HL-60/S4 treated with retinoic acid at 250 ng/mL for 4 days and 3 days (cell line): ENCODE results near the gene PPFIA1.

Experiments used
- in situ Hi-C: fragments of 300-500 bp; cut with MboI; formaldehyde crosslinking; loops from 2 replicates; pipeline ENCODE4 v1.7.0; 2022; ENCODE audit warnings: low sequenced_read_pairs

The PPFIA1 gene

DNA sequence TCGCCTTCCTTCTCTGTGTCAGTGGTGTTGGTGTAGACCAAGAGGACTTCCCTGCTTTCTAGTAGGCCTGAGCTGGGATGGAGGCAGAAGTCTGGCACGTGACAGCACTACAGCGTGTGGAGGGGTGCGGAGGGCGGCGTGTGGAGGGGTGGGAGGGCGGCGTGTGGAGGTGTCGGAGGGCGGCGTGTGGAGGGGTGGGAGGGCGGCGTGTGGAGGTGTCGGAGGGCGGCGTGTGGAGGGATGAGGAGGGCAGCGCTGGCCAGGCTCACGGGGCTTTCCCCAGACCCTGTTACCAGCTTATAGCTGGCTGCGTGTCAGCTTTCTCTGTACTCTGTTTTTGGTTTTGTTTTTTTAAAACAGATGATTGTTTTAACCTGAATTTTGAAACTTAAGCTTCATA, 82.1 kb downstream of the PPFIA1 start:
- in situ Hi-C loops = no loop called here

DNA sequence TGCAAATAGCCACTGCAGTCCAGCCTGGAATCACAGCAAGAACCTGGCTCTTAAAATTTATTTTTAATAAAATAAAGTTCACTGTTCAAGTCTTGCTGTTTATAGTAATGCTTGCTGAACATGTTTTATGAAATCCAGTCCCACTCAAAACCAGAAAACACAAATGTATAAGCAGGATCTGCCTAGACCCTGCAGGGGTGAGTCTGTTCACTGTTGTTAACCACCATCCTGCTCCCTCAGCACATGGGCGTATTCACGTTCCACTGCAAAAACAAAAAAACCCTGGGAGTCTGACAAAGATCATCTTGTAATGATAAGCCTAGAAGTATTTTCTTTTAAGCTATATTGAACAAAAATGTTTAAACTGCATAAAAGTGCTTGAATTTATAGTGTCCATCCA, 82.8 kb downstream of the PPFIA1 start:
- in situ Hi-C loops = no loop called here

DNA sequence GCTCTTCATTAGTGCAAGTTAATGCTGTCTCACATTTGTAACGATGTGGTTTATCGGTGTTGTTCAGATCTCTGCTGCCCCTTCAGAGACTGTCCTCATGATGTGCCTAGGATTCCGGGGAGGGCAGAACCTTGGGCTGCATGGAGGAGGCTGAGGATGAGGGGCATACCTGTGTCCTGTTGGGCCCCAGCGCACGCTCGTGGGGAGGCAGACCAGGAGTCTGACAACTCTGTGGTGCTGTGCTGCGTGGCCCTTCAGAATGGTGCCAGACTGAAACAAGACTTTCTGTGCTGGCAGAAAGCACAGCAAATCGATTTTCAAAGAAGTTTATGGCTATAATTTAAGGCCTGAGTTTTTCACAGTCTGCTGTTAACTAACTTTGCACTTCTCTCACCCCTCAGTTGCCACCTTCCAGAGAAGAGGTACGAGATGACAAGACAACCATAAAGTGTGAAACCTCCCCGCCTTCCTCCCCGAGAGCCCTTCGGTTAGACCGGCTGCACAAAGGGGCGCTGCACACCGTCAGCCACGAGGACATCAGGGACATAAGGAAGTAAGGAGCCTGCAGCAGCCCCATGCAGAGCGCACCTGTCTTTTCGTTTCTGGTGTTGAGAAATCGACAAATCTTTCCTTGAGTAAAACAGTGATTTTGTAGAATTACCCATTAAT, 83.5 kb downstream of the PPFIA1 start:
- in situ Hi-C loops = no loop called here

DNA sequence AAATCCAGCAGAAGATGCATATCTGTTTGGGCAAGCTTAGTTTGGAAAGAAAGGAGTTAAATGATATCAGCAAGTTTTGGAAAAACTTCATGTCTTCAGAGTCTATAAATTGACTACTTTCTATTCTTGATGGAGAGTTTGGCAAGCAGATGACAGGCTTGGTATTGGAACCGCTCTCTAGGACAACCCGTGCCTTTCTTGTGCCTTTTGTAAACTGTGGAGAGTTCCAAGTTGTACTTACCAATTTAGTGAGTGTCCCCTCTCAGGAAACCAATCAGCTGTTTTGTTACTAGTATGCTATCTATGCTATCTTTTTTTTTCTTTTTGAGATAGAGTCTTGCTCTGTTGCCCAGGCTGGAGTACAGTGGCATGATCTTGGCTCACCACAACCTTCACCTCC, 84.1 kb downstream of the PPFIA1 start:
- in situ Hi-C loops = no loop called here

DNA sequence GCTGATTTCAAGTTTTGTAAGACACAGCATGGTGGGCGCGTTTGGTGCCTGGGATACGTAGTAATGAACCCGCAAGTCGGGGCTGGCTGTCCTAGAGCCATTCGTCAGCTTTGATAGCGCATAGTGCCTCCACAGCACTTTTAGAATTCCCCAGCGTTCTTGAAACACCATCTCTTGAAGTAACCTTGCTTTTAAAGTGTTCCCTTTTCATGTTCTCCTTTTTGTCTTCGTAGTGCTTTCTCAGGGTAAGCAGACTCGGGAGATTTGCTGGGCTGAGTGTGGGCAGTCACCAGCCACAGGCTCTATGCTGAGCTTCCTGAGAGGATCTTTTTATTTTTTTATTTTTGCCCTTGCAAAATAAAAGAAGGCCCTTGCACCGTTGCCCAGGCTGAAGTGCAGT, 88.3 kb downstream of the PPFIA1 start:
- in situ Hi-C loops = no loop called here

DNA sequence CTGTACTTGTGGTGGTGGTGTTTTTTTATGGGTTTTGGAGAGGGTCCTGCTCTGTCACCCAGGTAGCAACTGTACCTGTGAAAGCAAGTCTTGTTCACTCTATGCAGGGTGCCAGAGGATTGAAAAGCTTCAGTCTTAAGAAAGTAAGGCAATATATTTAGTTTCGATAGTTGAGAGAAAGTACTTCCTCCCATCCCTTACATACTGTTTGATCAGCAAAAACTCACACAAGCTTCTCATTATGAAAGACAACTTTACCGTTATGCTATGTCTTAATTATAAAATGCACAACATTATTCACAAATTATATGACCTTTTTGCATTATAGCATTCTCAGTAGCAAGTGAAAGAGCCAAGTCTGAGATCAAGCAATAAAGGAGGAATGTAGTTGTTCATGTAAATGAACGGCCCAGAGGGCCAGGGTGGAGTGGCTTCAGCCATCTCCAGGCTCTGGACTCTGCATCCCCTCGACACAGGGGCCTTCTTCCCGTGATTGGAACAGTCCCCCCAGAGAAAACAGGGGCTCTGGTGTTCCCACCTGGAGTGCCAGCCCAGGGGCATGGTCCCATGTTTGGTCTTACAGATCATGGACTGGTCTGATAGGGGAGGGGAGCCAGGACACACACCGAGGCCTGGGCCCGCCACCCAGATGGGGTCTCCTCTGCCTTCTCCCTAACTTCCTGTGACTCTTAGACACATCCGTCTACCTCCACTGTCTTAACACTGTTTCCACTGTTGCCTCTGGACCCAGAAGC, 89.1 kb downstream of the PPFIA1 start:
- in situ Hi-C loops = no loop called here

DNA sequence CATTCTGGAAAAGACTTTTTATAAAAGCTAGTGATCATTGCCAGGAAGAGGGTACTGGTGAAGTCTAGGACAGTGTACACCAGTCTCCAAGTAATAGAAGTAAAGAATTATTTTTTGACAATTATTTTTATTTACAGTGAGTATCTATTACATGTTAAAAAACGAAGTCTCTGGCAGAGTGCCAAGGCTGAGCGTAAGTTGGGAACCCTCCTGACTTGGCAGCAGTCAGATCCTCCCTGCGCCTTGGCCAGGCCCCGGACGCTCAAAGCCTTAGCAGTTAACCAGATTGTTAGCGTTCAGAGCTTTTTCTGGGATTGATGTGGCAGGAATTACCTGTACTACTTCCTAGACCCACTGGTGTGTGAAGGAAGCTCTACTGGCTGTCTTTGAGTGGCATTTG, 89.7 kb downstream of the PPFIA1 start:
- in situ Hi-C loops = no loop called here

DNA sequence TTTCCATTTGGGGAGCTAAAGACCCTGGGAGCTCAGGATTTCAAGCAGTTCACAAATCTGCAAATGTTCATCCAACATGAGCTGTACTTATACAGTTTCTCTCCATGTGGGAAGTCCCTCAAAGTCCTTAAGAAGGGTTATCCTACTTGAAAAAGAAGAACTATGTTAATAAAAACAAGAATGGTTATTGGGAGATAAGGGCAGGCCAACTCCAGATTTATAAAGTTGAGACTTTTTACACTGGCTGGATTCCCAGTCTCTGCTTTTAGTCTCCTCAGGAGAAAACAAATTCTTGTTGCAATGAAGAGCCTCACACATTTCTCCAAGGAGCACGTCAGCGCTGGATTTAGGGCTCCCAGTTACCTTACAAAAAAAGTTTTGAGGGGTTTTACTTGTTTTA, 93.7 kb downstream of the PPFIA1 start:
- in situ Hi-C loops = no loop called here

DNA sequence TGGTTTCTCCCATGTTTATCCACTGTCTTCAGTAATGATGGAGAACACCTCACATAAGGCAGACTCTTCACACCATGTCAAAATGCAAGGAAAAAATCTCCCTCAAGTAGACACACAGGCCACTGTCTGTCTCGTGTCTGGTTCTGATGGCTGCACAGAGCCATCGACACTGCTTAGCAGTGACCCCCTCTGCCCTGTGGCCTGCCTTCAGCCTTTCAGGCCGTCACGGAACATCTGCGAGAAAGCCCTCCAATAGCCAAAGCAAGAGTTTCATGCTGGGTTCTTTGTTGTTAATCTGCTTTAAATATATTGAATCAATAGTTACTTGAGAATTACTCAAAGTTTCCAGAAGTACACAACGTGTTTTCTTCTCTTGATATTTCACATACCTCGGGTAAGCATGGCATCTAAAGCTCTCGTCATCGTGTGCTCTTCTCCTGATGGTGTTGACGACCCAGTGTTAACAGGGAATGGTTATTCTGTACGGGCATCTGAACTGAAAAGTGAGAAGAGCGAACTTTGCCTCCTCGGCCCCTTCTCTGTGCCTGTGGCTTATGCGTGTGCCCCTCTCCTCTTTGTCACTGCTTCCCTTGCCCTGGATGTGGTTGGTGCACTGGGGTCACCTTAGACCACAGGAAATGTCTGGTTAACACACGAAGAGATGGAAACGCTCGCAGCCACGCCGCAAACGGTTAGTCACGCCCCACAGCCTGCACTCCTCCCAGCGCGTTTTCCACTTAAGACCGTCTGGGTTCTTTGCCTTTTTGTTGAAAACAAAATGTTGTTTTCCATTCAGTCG, 94.5 kb downstream of the PPFIA1 start:
- in situ Hi-C loops = no loop called here

DNA sequence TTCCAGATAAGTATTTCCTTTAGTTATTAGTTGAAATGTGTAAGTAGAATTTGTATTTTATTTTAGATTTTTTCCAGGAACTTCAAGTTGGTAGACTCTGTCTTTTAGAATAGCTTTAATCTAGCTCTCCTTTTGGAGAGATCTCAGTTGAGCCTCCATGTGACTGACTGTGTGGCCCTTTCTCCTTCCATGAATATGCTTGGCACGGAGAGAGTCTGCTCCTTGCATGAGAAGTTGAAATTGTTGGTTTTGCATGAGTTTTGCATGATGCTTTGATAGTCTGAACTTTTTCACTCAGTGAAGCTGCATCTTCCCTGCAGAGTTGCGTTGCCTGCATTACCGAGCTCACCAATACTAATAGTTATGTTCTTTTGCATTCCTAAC, 95.0 kb downstream of the PPFIA1 start:
- in situ Hi-C loops = no loop called here

DNA sequence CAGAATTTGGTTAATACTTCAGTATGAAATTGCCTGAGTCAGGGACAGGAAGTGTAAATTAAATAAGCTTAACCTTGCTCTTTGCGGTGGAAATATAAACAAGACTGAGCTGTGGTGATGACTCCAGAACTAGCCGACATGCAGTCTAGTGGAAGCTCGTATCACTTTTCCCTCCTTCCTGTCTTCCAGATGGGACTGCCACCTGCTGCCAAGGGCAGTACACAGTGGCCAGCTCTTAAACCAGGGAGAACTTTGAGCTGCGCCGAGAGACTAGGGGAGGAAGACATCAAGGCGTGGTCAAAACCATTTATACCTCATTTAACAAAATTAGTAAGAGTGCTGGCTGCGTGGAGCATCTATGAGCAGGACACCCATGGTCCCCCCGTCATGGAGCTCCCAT, 96.6 kb downstream of the PPFIA1 start:
- in situ Hi-C loops = no loop called here

DNA sequence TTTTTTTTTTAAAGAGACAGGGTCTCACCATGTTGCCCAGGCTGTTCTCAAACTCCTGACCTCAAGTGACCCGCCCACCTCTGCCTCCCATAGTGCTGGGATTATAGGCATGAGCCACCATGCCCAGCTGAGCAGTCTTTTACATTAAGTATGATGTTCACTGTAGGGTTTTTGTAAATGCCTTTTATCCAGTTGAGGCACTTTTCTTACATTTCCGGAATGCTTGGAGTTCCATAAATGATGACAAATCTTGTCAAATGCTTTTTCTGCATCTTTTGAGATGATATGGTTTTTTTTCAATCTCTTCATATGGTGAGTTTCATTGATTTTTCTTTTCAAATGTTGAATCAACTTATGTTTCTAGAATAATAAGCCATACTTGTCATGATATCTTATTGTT, 98.5 kb downstream of the PPFIA1 start:
- in situ Hi-C loops = no loop called here

DNA sequence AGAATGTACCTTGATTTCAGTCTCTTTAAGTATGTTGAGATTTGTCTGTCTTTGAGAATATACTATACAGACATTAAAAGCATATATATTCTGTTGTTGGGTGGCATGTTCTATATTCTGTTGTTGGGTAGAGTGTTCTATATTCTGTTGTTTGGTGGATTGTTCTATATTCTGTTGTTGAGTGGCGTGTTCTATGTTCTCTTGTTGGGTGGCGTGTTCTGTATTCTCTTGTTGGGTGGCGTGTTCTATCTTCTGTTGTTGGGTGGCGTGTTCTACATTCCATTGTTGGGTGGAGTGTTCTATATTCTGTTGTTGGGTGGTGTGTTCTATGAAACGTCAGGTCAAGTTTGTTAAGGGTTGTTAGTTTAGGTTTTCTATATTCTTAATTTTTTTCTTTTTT, 100.8 kb downstream of the PPFIA1 start:
- in situ Hi-C loops = no loop called here

DNA sequence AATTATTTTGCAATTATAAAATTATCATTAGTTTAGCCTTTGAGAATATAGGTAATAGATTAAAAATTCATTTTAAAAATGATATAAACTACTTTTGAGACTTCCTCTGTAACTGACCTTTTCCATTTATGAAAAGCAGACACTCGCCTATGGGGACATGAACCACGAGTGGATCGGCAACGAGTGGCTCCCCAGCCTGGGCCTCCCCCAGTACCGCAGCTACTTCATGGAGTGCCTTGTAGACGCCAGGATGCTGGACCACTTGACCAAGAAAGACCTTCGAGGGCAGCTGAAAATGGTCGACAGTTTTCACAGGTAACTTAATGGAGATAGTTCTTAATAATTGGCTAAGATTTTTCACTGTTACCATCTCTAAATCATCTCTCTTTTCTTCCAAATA, 101.6 kb downstream of the PPFIA1 start:
- in situ Hi-C loops = no loop called here

DNA sequence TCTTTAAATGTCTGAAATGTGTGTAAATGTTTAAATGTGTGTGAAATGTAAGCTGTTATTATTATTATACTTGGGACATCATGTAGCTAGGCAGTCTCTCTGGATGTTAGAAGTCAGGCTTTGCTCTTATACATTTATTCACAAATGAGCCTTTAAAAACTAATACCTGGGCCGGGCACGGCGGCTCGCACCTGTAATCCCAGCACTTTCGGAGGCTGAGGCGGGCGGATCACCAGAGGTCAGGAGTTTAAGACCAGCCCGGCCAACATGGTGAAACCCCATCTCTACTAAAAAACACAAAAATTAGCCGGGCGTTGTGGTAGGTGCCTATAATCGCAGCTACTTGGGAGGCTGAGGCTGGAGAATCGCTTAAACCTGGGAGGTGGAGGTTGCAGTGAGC, 106.1 kb downstream of the PPFIA1 start:
- in situ Hi-C loops = no loop called here

DNA sequence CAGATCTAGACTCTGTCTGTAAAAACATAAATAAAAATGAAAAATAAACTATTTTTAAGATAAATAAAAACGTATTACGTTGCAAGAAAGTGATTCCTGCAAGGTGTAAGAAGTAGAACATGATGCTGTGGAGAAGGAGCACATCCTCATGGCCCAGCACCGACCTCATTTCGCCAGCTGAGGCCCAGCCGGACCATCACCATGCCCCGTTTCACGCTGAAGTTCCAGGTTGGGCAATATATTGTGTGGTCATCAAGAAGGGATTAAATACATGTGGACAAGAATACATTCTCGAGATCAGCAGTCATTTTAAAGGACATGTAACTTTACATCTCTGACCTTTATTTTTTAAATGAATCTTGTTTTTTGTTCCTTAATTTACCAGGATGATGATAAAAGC, 107.2 kb downstream of the PPFIA1 start:
- in situ Hi-C loops = no loop called here

DNA sequence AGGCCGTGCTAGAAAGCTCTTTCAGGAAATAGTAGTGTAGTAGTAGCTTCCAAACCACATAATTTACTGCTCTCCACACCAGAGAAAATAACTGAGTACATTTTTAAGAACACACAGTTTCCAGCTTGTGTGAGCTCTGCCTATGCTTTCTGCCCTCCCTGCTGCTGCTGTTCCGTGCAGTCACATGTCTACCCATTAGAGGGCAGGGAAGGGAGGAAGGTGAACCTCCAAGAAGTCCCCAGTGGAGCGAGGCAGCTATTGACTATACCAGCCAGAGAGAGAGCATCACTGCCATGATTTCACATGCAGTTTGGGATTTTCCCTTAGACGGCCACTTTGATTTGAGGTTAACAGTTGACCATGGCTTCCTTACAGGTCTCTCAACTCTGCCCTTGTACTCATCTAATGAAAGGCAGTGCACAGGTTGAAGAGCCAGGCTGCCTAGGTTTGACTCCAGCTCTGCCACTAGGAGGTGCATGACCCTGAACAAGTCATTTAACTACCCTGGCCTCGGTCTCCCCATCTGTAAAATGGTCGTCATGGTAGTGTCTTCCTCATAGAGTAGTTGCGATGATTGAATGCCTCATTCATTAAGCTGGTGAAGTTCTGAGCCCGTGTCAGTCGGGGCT, 108.1 kb downstream of the PPFIA1 start:
- in situ Hi-C loops = no loop called here

DNA sequence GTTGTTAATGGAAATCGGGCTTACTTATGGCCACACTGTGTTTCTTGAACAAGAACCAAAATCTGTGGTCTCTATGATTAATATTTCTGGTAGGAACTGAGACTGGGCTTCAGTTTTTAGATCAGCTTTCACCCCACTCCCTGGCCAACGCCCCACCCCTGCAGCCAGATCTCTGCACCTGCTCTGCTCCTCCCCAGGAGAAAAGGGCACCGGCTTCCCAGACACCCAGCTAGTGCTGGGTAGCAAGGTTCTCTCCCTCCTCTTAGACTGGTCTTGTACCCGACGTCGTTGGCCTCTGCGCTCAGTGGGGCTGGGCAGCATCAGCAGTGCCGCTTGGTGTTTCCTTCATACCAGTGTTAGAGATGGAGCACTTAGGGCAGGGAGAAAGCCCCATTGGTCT, 110.9 kb downstream of the PPFIA1 start:
- in situ Hi-C loops = no loop called here

DNA sequence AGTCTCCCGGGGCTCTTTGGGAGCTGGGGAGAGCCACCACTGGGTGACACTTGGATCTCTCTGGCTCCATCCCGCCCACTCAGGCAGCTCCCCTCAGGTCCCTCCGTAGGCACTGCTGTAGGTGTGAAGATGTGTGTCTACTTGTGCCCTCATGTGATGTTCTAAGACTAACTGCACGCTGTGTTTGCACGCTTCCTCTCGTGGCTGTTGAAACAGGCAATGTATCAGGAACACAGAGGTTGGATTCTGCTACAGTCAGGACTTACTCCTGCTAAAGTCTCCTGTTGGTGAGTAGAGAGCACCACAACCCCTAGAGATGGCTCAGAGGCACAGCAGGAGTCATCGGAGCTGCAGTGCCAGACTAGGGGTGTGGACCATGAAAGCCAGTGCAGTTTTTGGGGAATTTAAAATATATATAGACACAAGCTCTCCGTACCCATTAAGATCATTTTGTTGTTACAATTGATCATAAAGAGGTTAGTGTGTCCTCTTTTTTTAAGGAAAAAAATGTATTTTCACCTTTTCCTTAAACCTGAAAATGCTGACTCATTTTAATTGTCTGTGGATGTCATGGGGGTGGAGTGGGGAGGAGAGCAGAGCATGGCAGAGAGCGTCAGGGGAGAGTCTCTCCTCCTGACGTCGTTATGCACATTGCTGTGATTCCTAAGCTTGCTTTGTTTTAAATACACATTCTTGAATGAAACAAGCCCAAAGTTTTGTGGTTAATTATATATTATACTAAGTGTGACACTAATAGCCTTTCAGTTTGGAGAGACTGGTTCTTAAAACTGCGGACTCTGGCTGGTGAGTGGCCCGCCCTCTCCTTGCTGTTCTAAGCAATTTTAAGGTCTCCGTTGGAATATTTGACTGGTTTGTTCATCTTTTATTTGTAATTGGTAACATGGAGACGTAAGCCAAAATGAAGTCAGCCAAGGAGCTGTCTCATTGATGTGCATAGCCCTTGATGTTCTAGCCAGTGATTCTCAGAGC, 111.7 kb downstream of the PPFIA1 start:
- in situ Hi-C loops = no loop called here
